GM12878 (cell line): ENCODE data around the gene TMEM253. TPM values are rescaled to one million over a fixed set of nuclear protein-coding genes. Genes with fewer than 3 reads are reported as not detected.

Experiments
- EP300 ChIP-seq, 2 experiments: fragments of 150-350 bp in 1 of 2; IDR thresholded peaks; 2 replicates each; pipeline ENCODE4 v1.6.1; 2011 to 2012; ENCODE audit warnings: low read depth in 2 of 2, low read length in 2 of 2, borderline replicate concordance in 1 of 2, improper control_type of control experiment in 1 of 2, inconsistent platforms in 1 of 2; ENCODE audit not compliant: control insufficient read depth in 1 of 2
- ETV6 ChIP-seq, 2 experiments: fragments of 450-650 bp in 1 of 2; IDR thresholded peaks in 1 of 2; conservative IDR thresholded peaks in 1 of 2; 2 replicates each; pipeline ENCODE4 v1.6.1; 2014; ENCODE audit warnings: antibody characterized with exemption in 1 of 2, borderline replicate concordance in 1 of 2, low read depth in 1 of 2, mild to moderate bottlenecking in 1 of 2, moderate library complexity in 1 of 2
- JUND ChIP-seq: IDR thresholded peaks from 2 replicates; pipeline ENCODE4 v1.6.1; 2012; ENCODE audit warnings: low read depth, mild to moderate bottlenecking, low read length, improper control_type of control experiment, moderate library complexity
- PAX8 ChIP-seq: fragments of 450-650 bp; IDR thresholded peaks from 2 replicates; pipeline ENCODE4 v1.6.1; 2017; ENCODE audit warnings: mild to moderate bottlenecking, moderate library complexity
- RBBP5 ChIP-seq: fragments of 200-600 bp; sonication (generic); conservative IDR thresholded peaks from 2 replicates; pipeline ENCODE4 v1.6.1; 2016
- SIX5 ChIP-seq: IDR thresholded peaks from 2 replicates; pipeline ENCODE4 v1.6.1; 2011; ENCODE audit warnings: mild to moderate bottlenecking, low read depth, low read length, moderate library complexity; ENCODE audit not compliant: severe bottlenecking
- SMARCA5 ChIP-seq: fragments of 450-650 bp; IDR thresholded peaks from 2 replicates; pipeline ENCODE4 v1.6.1; 2017; ENCODE audit warnings: mild to moderate bottlenecking
- TARDBP ChIP-seq: IDR thresholded peaks from 2 replicates; pipeline ENCODE4 v1.6.1; 2016; ENCODE audit warnings: borderline replicate concordance
- TCF7 ChIP-seq: IDR thresholded peaks from 2 replicates; pipeline ENCODE4 v1.6.1; 2014; ENCODE audit warnings: antibody characterized with exemption, borderline replicate concordance
- polyA plus RNA-seq, 11 experiments: library from polyadenylated mRNA; depleted of rRNA in 4 of 11; unstranded in 6 of 11; stranded (reverse) in 5 of 11; fragments of >200 nt; fragmentation: Nextera tagmentation in 4 of 11; fragmentation: Illumina TruSeq in 1 of 11; extraction: Ambion mirVana in 4 of 11; extraction: Trizol in 1 of 11; gene quantifications; 1 replicate in 1 of 11; 2 replicates in 10 of 11; pipeline versions ENCODE4 v1.2.1 to v1.2.3, GENCODE V29; 2011 to 2016; ENCODE audit warnings: inconsistent platforms in 2 of 11, missing spikeins in 2 of 11, low read depth in 1 of 11
- total RNA-seq, 4 experiments: library from RNA; depleted of rRNA in 3 of 4; stranded (reverse); fragments of >200 nt in 3 of 4; fragmentation: Illumina TruSeq in 1 of 4; extraction: Trizol in 1 of 4; gene quantifications; 2 replicates each; pipeline versions ENCODE4 v1.2.1 to v1.2.3, GENCODE V29; 2013 to 2021
- TF ChIP-seq, protein P1 (sequence below): IDR thresholded peaks from 2 replicates; pipeline ENCODE4 v1.6.1; 2012; ENCODE audit warnings: improper control_type of control experiment, low read depth, low read length; ENCODE audit not compliant: insufficient replicate concordance
- TF ChIP-seq, protein P2 (sequence below): fragments of 450-650 bp; IDR thresholded peaks from 2 replicates; pipeline ENCODE4 v1.6.1; 2017; ENCODE audit warnings: mild to moderate bottlenecking

TMEM253 gene
- total and polyA plus RNA-seq, 10 of the 15 experiments (the other 5 are each of a cell fraction or from before 2014, with no cell fraction given), result 0.11 to 0.48 TPM; not detected in 8

DNA sequence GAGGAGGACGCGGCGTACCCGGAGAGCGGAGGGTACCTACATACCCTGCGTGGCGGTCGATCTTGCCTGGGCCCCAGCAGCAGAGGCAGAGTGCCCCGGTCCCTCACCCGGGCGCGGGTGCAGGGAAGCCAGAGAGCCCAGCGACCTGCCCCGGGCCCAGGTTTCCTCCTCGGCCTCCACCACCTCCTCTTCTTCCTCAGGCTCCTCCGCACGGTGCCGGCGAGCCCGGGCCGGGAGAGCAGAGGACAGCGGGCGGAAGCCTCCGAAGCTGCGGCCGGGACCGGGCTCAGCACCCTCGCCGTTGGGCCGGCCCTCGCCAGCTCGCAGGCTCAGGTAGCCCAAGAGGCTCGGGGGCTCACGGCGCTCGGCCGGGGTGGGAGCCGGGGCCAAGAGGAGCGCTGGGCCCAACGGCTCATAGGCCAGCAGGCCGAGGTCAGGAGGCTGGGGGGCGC is 9.0 kb upstream of the TMEM253 start (continued):
- TF ChIP-seq, protein P1, sequence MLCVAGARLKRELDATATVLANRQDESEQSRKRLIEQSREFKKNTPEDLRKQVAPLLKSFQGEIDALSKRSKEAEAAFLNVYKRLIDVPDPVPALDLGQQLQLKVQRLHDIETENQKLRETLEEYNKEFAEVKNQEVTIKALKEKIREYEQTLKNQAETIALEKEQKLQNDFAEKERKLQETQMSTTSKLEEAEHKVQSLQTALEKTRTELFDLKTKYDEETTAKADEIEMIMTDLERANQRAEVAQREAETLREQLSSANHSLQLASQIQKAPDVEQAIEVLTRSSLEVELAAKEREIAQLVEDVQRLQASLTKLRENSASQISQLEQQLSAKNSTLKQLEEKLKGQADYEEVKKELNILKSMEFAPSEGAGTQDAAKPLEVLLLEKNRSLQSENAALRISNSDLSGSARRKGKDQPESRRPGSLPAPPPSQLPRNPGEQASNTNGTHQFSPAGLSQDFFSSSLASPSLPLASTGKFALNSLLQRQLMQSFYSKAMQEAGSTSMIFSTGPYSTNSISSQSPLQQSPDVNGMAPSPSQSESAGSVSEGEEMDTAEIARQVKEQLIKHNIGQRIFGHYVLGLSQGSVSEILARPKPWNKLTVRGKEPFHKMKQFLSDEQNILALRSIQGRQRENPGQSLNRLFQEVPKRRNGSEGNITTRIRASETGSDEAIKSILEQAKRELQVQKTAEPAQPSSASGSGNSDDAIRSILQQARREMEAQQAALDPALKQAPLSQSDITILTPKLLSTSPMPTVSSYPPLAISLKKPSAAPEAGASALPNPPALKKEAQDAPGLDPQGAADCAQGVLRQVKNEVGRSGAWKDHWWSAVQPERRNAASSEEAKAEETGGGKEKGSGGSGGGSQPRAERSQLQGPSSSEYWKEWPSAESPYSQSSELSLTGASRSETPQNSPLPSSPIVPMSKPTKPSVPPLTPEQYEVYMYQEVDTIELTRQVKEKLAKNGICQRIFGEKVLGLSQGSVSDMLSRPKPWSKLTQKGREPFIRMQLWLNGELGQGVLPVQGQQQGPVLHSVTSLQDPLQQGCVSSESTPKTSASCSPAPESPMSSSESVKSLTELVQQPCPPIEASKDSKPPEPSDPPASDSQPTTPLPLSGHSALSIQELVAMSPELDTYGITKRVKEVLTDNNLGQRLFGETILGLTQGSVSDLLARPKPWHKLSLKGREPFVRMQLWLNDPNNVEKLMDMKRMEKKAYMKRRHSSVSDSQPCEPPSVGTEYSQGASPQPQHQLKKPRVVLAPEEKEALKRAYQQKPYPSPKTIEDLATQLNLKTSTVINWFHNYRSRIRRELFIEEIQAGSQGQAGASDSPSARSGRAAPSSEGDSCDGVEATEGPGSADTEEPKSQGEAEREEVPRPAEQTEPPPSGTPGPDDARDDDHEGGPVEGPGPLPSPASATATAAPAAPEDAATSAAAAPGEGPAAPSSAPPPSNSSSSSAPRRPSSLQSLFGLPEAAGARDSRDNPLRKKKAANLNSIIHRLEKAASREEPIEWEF, result no peak
- TF ChIP-seq, protein P2, sequence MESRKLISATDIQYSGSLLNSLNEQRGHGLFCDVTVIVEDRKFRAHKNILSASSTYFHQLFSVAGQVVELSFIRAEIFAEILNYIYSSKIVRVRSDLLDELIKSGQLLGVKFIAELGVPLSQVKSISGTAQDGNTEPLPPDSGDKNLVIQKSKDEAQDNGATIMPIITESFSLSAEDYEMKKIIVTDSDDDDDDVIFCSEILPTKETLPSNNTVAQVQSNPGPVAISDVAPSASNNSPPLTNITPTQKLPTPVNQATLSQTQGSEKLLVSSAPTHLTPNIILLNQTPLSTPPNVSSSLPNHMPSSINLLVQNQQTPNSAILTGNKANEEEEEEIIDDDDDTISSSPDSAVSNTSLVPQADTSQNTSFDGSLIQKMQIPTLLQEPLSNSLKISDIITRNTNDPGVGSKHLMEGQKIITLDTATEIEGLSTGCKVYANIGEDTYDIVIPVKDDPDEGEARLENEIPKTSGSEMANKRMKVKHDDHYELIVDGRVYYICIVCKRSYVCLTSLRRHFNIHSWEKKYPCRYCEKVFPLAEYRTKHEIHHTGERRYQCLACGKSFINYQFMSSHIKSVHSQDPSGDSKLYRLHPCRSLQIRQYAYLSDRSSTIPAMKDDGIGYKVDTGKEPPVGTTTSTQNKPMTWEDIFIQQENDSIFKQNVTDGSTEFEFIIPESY, result no peak
- TF ChIP-seq TCF7 (no peak), SMARCA5 (no peak), TARDBP (no peak), RBBP5 (no peak), PAX8 (no peak), EP300 (IDR thresholded peaks at IDR 0.05; ENCODE audit: borderline replicate concordance in 1 of 2, control insufficient read depth in 1 of 2, low read depth in 2 of 2, low read length in 2 of 2) (no peak), SIX5 (no peak), ETV6 (conservative IDR thresholded peaks at IDR 0.05 in 1 of 2, IDR thresholded peaks at IDR 0.05 in 1 of 2; ENCODE audit: borderline replicate concordance in 1 of 2, low read depth in 1 of 2) (no peak), JUND (no peak)
